HepG2 (cell line): ENCODE measurements around the gene EGR1. TPM values are rescaled to one million over a fixed set of nuclear protein-coding genes. Genes with fewer than 3 reads are reported as not detected.
A peak's percentile ranks its signal among the peaks of the same experiment; 100 is the strongest.

ENCODE experiments used
- ATRX ChIP-seq: sonication (generic); formaldehyde crosslinking; IDR thresholded peaks from 2 replicates; pipeline ENCODE4 v1.4.0; 2020; ENCODE audit warnings: missing genetic modification reagents, borderline replicate concordance
- HNRNPK ChIP-seq: fragments of 200-400 bp; formaldehyde crosslinking; IDR thresholded peaks from 2 replicates; pipeline ENCODE4 v1.6.1; 2018; ENCODE audit warnings: low read length, low read depth, moderate library complexity, mild to moderate bottlenecking; ENCODE audit not compliant: poor library complexity, severe bottlenecking
- MED8 ChIP-seq: sonication (generic); formaldehyde crosslinking; IDR thresholded peaks from 2 replicates; pipeline ENCODE4 v1.8.1; 2023; ENCODE audit warnings: mild to moderate bottlenecking, missing genetic modification reagents; ENCODE audit not compliant: insufficient replicate concordance
- NR2F6 ChIP-seq, 2 experiments: IDR thresholded peaks; 2 replicates each; pipeline ENCODE4 v1.6.1; 2016; ENCODE audit warnings: antibody characterized with exemption in 1 of 2, mild to moderate bottlenecking in 1 of 2
- POLR2A ChIP-seq, 2 experiments: IDR thresholded peaks; 2 replicates each; pipeline ENCODE4 v1.6.1; 2011; ENCODE audit warnings: low read depth in 2 of 2, low read length in 2 of 2, mild to moderate bottlenecking in 1 of 2, moderate library complexity in 1 of 2; ENCODE audit not compliant: insufficient read depth in 1 of 2
- ZNF232 ChIP-seq: sonication (generic); formaldehyde crosslinking; IDR thresholded peaks from 2 replicates; pipeline ENCODE4 v1.4.0; 2020; ENCODE audit warnings: missing genetic modification reagents, borderline replicate concordance
- ZNF383 ChIP-seq: sonication (generic); formaldehyde crosslinking; IDR thresholded peaks from 2 replicates; pipeline ENCODE4 v1.4.0; 2020; ENCODE audit warnings: missing genetic modification reagents, mild to moderate bottlenecking, borderline replicate concordance
- ZNF782 ChIP-seq: sonication (generic); formaldehyde crosslinking; IDR thresholded peaks from 2 replicates; pipeline ENCODE4 v1.4.0; 2020; ENCODE audit warnings: missing genetic modification reagents, mild to moderate bottlenecking, borderline replicate concordance
- polyA plus RNA-seq, 8 experiments: library from polyadenylated mRNA; depleted of rRNA in 3 of 8; stranded (reverse) in 7 of 8; unstranded in 1 of 8; fragments of >200 nt; fragmentation: Illumina TruSeq in 4 of 8; extraction: Trizol in 4 of 8; gene quantifications; 2 replicates each; pipeline versions ENCODE4 v1.2.1 to v1.2.3, GENCODE V29; 2011 to 2016; ENCODE audit warnings: low read depth in 4 of 8, missing spikeins in 1 of 8, mixed read lengths in 1 of 8; ENCODE audit not compliant: insufficient read depth in 1 of 8
- total RNA-seq, 5 experiments: library from RNA; depleted of rRNA; stranded (reverse); fragments of >200 nt; fragmentation: Illumina TruSeq; extraction: Trizol; gene quantifications; 2 replicates each; pipeline ENCODE4 v1.2.3, GENCODE V29; 2016; ENCODE audit warnings: low read depth in 1 of 5
- TF ChIP-seq, protein P1 (sequence below): sonication (generic); formaldehyde crosslinking; IDR thresholded peaks from 2 replicates; pipeline ENCODE4 v1.9.0; 2021; ENCODE audit warnings: mild to moderate bottlenecking, missing genetic modification reagents
- TF ChIP-seq, protein P2 (sequence below): sonication (generic); formaldehyde crosslinking; IDR thresholded peaks from 2 replicates; pipeline ENCODE4 v1.5.0; 2020; ENCODE audit warnings: mild to moderate bottlenecking, missing genetic modification reagents, moderate library complexity
- TF ChIP-seq, protein P3 (sequence below): IDR thresholded peaks from 2 replicates; pipeline ENCODE4 v1.6.1; 2016; ENCODE audit warnings: missing compliant biosample characterization, missing genetic modification reagents, borderline replicate concordance
- TF ChIP-seq, protein P4 (sequence below): sonication (generic); formaldehyde crosslinking; IDR thresholded peaks from 2 replicates; pipeline ENCODE4 v1.5.1; 2020; ENCODE audit warnings: mild to moderate bottlenecking, missing genetic modification reagents
- TF ChIP-seq, protein P5 (sequence below): sonication (generic); formaldehyde crosslinking; conservative IDR thresholded peaks from 2 replicates; pipeline ENCODE4 v1.4.0; 2020; ENCODE audit warnings: missing genetic modification reagents

Gene EGR1
- total and polyA plus RNA-seq, 2 of the 13 experiments (the other 11 are each of a cell fraction or from before 2014, with no cell fraction given) = 4.1 to 4.5 TPM

DNA sequence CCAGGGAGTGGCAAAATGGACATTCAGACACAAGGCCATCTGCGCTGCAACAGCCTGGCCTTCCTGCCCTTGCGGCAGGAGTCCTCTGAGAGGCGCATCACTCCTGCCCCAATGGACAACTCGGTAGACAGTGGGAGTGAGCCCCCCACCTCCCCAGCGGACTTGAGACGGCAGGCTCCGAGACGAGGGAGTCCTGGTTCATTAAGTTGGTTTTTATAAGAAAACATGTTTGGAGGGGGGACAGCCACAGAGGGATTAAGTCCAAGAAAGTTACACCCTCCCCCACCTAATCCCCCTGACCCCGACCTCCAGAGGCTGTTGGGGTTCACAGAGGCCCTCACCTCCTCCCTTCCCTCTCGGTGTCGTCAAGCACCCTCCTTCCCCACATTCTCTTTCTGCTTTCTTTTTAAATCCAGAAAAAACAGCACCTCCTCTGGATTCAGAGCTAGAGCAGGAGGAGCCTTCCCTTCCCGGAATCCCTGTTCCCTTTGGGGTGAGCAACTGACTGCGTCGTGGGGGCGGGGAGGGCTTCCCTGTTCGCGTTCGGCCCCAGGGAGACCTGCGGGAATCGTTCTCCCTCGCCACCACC, 1.8 kb upstream of the EGR1 start (continued):
- TF ChIP-seq, protein P1, sequence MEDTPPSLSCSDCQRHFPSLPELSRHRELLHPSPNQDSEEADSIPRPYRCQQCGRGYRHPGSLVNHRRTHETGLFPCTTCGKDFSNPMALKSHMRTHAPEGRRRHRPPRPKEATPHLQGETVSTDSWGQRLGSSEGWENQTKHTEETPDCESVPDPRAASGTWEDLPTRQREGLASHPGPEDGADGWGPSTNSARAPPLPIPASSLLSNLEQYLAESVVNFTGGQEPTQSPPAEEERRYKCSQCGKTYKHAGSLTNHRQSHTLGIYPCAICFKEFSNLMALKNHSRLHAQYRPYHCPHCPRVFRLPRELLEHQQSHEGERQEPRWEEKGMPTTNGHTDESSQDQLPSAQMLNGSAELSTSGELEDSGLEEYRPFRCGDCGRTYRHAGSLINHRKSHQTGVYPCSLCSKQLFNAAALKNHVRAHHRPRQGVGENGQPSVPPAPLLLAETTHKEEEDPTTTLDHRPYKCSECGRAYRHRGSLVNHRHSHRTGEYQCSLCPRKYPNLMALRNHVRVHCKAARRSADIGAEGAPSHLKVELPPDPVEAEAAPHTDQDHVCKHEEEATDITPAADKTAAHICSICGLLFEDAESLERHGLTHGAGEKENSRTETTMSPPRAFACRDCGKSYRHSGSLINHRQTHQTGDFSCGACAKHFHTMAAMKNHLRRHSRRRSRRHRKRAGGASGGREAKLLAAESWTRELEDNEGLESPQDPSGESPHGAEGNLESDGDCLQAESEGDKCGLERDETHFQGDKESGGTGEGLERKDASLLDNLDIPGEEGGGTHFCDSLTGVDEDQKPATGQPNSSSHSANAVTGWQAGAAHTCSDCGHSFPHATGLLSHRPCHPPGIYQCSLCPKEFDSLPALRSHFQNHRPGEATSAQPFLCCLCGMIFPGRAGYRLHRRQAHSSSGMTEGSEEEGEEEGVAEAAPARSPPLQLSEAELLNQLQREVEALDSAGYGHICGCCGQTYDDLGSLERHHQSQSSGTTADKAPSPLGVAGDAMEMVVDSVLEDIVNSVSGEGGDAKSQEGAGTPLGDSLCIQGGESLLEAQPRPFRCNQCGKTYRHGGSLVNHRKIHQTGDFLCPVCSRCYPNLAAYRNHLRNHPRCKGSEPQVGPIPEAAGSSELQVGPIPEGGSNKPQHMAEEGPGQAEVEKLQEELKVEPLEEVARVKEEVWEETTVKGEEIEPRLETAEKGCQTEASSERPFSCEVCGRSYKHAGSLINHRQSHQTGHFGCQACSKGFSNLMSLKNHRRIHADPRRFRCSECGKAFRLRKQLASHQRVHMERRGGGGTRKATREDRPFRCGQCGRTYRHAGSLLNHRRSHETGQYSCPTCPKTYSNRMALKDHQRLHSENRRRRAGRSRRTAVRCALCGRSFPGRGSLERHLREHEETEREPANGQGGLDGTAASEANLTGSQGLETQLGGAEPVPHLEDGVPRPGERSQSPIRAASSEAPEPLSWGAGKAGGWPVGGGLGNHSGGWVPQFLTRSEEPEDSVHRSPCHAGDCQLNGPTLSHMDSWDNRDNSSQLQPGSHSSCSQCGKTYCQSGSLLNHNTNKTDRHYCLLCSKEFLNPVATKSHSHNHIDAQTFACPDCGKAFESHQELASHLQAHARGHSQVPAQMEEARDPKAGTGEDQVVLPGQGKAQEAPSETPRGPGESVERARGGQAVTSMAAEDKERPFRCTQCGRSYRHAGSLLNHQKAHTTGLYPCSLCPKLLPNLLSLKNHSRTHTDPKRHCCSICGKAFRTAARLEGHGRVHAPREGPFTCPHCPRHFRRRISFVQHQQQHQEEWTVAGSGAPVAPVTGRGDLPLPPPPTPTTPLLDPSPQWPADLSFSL (CRISPR knock-in tag) = no peak
- TF ChIP-seq ZNF232 (CRISPR knock-in tag) (no peak), MED8 (no peak), NR2F6 (IDR thresholded peaks at IDR 0.05) (peak; percentile 13; the same call in 1 of the 2 replicates), NR2F6 (CRISPR knock-in tag; IDR thresholded peaks at IDR 0.05) (no peak), ATRX (CRISPR knock-in tag) (no peak), ZNF782 (CRISPR knock-in tag) (no peak), ZNF383 (CRISPR knock-in tag) (0 out of 2 replicates have a peak, but pooled peaks have one; percentile 2), POLR2A (IDR thresholded peaks at IDR 0.05; ENCODE audit: insufficient read depth in 1 of 2, low read depth in 2 of 2, low read length in 2 of 2) (0 out of 4 replicates have a peak, but pooled peaks of 1 of the 2 experiments have one; percentile 34), HNRNPK (no peak)
- TF ChIP-seq, protein P2, sequence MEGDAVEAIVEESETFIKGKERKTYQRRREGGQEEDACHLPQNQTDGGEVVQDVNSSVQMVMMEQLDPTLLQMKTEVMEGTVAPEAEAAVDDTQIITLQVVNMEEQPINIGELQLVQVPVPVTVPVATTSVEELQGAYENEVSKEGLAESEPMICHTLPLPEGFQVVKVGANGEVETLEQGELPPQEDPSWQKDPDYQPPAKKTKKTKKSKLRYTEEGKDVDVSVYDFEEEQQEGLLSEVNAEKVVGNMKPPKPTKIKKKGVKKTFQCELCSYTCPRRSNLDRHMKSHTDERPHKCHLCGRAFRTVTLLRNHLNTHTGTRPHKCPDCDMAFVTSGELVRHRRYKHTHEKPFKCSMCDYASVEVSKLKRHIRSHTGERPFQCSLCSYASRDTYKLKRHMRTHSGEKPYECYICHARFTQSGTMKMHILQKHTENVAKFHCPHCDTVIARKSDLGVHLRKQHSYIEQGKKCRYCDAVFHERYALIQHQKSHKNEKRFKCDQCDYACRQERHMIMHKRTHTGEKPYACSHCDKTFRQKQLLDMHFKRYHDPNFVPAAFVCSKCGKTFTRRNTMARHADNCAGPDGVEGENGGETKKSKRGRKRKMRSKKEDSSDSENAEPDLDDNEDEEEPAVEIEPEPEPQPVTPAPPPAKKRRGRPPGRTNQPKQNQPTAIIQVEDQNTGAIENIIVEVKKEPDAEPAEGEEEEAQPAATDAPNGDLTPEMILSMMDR = peak; percentile 69
- TF ChIP-seq, protein P3, sequence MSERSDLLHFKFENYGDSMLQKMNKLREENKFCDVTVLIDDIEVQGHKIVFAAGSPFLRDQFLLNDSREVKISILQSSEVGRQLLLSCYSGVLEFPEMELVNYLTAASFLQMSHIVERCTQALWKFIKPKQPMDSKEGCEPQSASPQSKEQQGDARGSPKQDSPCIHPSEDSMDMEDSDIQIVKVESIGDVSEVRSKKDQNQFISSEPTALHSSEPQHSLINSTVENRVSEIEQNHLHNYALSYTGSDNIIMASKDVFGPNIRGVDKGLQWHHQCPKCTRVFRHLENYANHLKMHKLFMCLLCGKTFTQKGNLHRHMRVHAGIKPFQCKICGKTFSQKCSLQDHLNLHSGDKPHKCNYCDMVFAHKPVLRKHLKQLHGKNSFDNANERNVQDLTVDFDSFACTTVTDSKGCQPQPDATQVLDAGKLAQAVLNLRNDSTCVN (CRISPR knock-in tag) = 0 out of 2 replicates have a peak, but pooled peaks have one; percentile 87
- TF ChIP-seq, protein P4, sequence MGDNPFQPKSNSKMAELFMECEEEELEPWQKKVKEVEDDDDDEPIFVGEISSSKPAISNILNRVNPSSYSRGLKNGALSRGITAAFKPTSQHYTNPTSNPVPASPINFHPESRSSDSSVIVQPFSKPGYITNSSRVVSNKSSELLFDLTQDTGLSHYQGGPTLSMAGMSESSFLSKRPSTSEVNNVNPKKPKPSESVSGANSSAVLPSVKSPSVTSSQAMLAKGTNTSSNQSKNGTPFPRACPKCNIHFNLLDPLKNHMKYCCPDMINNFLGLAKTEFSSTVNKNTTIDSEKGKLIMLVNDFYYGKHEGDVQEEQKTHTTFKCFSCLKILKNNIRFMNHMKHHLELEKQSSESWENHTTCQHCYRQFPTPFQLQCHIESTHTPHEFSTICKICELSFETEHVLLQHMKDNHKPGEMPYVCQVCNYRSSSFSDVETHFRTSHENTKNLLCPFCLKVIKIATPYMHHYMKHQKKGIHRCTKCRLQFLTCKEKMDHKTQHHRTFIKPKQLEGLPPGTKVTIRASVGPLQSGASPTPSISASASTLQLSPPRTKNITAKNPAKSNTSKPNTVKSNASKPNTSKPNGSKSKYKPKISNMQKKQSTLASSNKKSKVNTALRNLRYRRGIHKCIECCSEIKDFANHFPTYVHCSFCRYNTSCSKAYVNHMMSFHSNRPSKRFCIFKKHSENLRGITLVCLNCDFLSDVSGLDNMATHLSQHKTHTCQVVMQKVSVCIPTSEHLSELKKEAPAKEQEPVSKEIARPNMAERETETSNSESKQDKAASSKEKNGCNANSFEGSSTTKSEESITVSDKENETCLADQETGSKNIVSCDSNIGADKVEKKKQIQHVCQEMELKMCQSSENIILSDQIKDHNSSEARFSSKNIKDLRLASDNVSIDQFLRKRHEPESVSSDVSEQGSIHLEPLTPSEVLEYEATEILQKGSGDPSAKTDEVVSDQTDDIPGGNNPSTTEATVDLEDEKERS (CRISPR knock-in tag) = no peak; the same call in 1 of the 2 replicates
- TF ChIP-seq, protein P5, sequence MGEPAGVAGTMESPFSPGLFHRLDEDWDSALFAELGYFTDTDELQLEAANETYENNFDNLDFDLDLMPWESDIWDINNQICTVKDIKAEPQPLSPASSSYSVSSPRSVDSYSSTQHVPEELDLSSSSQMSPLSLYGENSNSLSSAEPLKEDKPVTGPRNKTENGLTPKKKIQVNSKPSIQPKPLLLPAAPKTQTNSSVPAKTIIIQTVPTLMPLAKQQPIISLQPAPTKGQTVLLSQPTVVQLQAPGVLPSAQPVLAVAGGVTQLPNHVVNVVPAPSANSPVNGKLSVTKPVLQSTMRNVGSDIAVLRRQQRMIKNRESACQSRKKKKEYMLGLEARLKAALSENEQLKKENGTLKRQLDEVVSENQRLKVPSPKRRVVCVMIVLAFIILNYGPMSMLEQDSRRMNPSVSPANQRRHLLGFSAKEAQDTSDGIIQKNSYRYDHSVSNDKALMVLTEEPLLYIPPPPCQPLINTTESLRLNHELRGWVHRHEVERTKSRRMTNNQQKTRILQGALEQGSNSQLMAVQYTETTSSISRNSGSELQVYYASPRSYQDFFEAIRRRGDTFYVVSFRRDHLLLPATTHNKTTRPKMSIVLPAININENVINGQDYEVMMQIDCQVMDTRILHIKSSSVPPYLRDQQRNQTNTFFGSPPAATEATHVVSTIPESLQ (CRISPR knock-in tag) = 0 out of 2 replicates have a peak, but pooled peaks have one; percentile 19
